Smooth muscle cell (in vitro differentiated cells): ENCODE results near the gene TFEB. TPM values are rescaled to one million over a fixed set of nuclear protein-coding genes. Genes with fewer than 3 reads are reported as not detected.

Source experiments
- DNase-seq: peaks from one replicate; lab custom pipeline; 2025; ENCODE audit not compliant: unreplicated experiment; lab: John Stamatoyannopoulos, UW
- H2AFZ ChIP-seq: fragments of 200-600 bp; sonication (generic); 2 replicates; pipeline ENCODE4 v1.6.0; 2016; ENCODE audit warnings: antibody characterized with exemption, low read depth, mild to moderate bottlenecking
- H3F3A ChIP-seq: fragments of 200-600 bp; sonication (generic); 2 replicates; pipeline ENCODE4 v1.6.0; 2017; ENCODE audit warnings: antibody characterized with exemption, low read depth
- H3K27ac ChIP-seq: fragments of 200-600 bp; sonication (generic); 2 replicates; pipeline ENCODE4 v1.5.1; 2016; ENCODE audit warnings: low read depth, mild to moderate bottlenecking
- H3K27me3 ChIP-seq: fragments of 200-600 bp; sonication (generic); 2 replicates; pipeline ENCODE4 v1.6.1; 2016; ENCODE audit warnings: low read depth, mild to moderate bottlenecking
- H3K36me3 ChIP-seq: fragments of 200-600 bp; sonication (generic); 2 replicates; pipeline ENCODE4 v1.5.1; 2016; ENCODE audit warnings: low read depth
- H3K4me1 ChIP-seq: fragments of 200-600 bp; sonication (generic); 2 replicates; pipeline ENCODE4 v1.5.1; 2016; ENCODE audit warnings: low read depth
- H3K4me2 ChIP-seq: fragments of 200-600 bp; sonication (generic); 2 replicates; pipeline ENCODE4 v1.6.0; 2016; ENCODE audit warnings: mild to moderate bottlenecking
- H3K4me3 ChIP-seq: fragments of 200-600 bp; sonication (generic); 2 replicates; pipeline ENCODE4 v1.5.1; 2016; ENCODE audit warnings: mild to moderate bottlenecking
- H3K79me2 ChIP-seq: fragments of 200-600 bp; sonication (generic); 2 replicates; pipeline ENCODE4 v1.6.0; 2016; ENCODE audit warnings: low read depth, mild to moderate bottlenecking
- H3K9ac ChIP-seq: fragments of 200-600 bp; sonication (generic); 2 replicates; pipeline ENCODE4 v1.6.0; 2016; ENCODE audit warnings: low read depth
- H3K9me3 ChIP-seq: fragments of 200-600 bp; sonication (generic); replicated peaks from 2 replicates; pipeline ENCODE4 v1.5.1; 2016; ENCODE audit warnings: low read depth
- H4K20me1 ChIP-seq: fragments of 200-600 bp; sonication (generic); 2 replicates; pipeline ENCODE4 v1.6.0; 2016; ENCODE audit warnings: low read depth
- CTCF ChIP-seq: fragments of 200-600 bp; sonication (generic); IDR thresholded peaks from 2 replicates; pipeline ENCODE4 v1.5.1; 2017; ENCODE audit warnings: borderline replicate concordance, mild to moderate bottlenecking, antibody characterized with exemption; ENCODE audit not compliant: insufficient read depth, poor library complexity, severe bottlenecking
- WGBS: methylation state at CpG from one replicate; pipeline ENCODE4 v1.1.7; 2016; ENCODE audit warnings: low lambda C conversion rate; 5-methylcytosine and 5-hydroxymethylcytosine counted together
- polyA plus RNA-seq: library from polyadenylated mRNA; unstranded; fragments of >200 nt; fragmentation: Nextera tagmentation; extraction: Ambion mirVana; gene quantifications from 2 replicates; pipeline ENCODE4 v1.2.1, GENCODE V29; 2016
- total RNA-seq: library from RNA; depleted of rRNA; stranded (reverse); fragments of >200 nt; gene quantifications from 2 replicates; pipeline ENCODE4 v1.2.3, GENCODE V29; 2014

The TFEB gene
- total and polyA plus RNA-seq, 2 experiments from 2014 or later, result 15.3 to 15.7 TPM

DNA sequence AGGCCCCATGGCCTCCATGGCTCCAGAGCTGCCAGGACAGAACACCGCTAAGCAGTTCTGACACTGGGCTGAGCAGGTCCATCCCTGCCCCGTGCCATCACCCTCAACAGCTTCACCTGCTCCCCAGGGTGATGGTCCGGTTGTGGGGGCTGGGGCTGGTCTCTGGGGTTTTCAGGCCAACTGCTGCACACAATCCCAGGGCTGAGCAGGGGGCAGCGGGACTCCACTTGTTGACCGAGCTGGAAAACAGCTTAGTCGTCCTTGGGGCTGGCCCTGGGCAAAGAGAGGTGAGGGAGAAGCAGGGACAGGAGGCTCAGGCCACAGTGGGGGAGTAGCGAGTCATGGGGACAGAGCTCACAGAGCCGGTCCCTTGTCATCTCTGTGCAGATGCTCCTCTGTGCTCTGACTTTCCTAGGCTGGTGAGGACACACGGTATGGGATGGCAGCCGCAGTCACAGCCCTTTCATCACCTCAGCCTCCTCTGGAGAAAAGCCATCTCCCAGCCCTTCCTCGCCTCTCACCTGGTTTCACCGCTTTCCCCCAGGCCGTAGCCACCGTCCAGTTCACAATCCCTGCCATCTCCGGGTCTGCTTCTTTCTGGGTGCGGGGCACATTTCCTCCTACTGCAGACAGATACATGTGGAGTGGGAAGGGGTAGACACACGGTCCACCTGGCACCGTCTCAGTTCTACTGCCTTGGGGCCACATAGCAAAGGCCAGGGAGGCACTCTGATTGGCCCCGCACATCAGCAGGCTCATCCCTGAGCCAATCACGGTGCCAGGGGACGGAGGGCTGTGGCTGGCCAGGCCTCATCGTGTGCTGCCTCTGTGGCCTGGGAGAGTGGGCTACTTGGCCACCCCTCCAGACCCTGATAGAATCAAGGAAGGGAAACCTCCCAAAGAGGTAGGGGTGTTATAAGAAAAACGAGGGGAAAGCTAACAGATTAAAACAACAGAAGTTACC is 78.0 kb downstream of the TFEB start:
- 85% methylated on average over 23 of the region's 23 CpGs for WGBS
- no peak for DNase-seq

GRCh38 chr6:41656002-41656691 is 79.3 kb downstream of the TFEB start:
- Histone ChIP-seq H3K4me1 (peaks cover 17% of the 10 kb centered on the region), H3K27ac (peak overlapping the region; percentile 59), H3K79me2 (no peaks in the 10 kb centered on the region), H3K4me3 (no peak overlapping the region), H3K27me3 (no peaks in the 10 kb centered on the region), H3K9ac (no peak overlapping the region), H3F3A (peaks cover 36% of the 10 kb centered on the region), H2AFZ (no peak overlapping the region), H3K4me2 (peak overlapping the region; percentile 54), H3K9me3 (no peaks in the 10 kb centered on the region), H3K36me3 (no peaks in the 10 kb centered on the region), H4K20me1 (peaks cover 26% of the 10 kb centered on the region)
- WGBS, result 20% methylated on average over 14 of the region's 14 CpGs
- DNase-seq, result no peak
- no peak for TF ChIP-seq CTCF

More for the DNA sequence above, 78.0 kb downstream of the TFEB start:
- Histone ChIP-seq H3K4me1 (peaks cover 17% of the 10 kb centered on the region), H2AFZ (no peak overlapping the region), H3K4me3 (no peak overlapping the region), H3K9me3 (no peaks in the 10 kb centered on the region), H3K36me3 (no peaks in the 10 kb centered on the region), H3K27me3 (no peaks in the 10 kb centered on the region), H3K27ac (no peak overlapping the region), H3K79me2 (no peaks in the 10 kb centered on the region), H3F3A (peaks cover 28% of the 10 kb centered on the region), H4K20me1 (peaks cover 13% of the 10 kb centered on the region), H3K9ac (no peak overlapping the region), H3K4me2 (no peak overlapping the region)
- TF ChIP-seq CTCF, result no peak

DNA sequence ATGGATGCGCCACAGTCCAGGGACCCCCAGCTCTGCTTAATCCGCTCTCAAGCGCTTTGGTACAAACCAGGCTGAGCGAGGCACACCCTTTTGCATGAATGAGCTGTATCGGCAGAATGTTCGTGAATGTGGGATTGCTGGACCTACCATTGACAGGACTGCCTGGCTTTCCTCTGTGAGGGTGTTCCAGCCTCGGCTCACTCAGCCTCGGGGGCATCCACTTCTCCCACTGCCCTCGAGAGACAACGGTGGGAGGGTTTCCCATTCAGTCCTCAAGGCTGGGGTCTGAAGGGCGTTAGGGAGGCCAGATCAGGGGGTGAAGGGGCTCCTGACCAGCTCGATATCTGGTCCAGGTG is 79.8 kb downstream of the TFEB start:
- WGBS, result 51% methylated on average over 12 of the region's 12 CpGs
- TF ChIP-seq CTCF, result no peak
- Histone ChIP-seq H3K36me3 (no peaks in the 10 kb centered on the region), H4K20me1 (peaks cover 31% of the 10 kb centered on the region), H2AFZ (no peak overlapping the region), H3K4me1 (peaks cover 17% of the 10 kb centered on the region), H3K27me3 (no peaks in the 10 kb centered on the region), H3K4me3 (no peak overlapping the region), H3K9ac (no peak overlapping the region), H3F3A (peaks cover 42% of the 10 kb centered on the region), H3K4me2 (peak overlapping the region; percentile 54), H3K79me2 (no peaks in the 10 kb centered on the region), H3K27ac (peak overlapping the region; percentile 59), H3K9me3 (no peaks in the 10 kb centered on the region)
- DNase-seq, result no peak
